GM13977 (cell line): ENCODE results near the gene SPCS2.
A peak's percentile ranks its signal among the peaks of the same experiment; 100 is the strongest.

Experiments
- DNase-seq: peaks from one replicate; pipeline ENCODE4 v3.0.0; 2012; ENCODE audit warnings: low spot score
- in situ Hi-C: fragments of 300-500 bp; cut with MboI; formaldehyde crosslinking; loops from one replicate; pipeline ENCODE4 v1.12.0; 2022; ENCODE audit warnings: low sequenced_read_pairs, low pct_unique_long_range_greater_than_20kb, mixed read lengths, inconsistent platforms; ENCODE audit not compliant: unreplicated experiment
- TF ChIP-seq, protein P1 (sequence below): IDR thresholded peaks from 2 replicates; pipeline ENCODE4 v1.5.1; 2012; ENCODE audit warnings: mild to moderate bottlenecking, control low read depth; ENCODE audit not compliant: insufficient read depth; ENCODE audit errors: extremely low read depth, missing control alignments

The SPCS2 gene

DNA sequence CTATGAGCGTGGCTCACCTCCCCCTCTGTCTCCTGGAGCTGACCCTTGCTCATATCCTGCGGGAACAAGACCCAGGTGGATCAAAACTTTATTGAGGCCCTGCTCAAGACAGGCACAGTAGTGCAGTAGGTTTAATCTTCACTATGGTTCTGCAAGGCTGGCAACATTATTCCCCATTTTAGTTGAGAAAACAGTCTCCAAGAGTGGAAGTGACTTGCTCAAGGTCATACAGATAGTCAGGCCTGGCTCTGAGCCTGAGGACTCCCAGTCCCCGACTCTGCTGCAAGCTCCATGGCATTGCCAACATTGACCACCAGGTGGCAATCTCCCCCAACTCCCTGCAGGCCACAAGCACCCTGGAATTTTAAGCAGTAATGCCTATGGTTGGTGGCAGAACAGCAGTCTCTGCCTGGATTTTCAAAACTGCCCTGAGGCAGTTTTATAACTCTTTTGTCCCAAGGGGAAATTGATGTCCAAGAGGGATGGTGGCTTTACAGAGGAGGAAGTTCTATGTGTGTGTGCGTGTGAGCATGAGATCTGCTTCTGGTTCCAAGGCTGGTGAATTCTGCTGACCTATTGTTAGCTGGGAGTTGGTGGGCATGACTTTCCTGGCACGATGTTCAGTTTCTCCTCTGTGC is 73.8 kb downstream of the SPCS2 start:
- in situ Hi-C loops = loop anchor here (25.0 kb wide), 1 partner anchor 189 kb away; no protein-coding TSS in a partner anchor
- DNase-seq = peak; percentile 73
- TF ChIP-seq, protein P1, sequence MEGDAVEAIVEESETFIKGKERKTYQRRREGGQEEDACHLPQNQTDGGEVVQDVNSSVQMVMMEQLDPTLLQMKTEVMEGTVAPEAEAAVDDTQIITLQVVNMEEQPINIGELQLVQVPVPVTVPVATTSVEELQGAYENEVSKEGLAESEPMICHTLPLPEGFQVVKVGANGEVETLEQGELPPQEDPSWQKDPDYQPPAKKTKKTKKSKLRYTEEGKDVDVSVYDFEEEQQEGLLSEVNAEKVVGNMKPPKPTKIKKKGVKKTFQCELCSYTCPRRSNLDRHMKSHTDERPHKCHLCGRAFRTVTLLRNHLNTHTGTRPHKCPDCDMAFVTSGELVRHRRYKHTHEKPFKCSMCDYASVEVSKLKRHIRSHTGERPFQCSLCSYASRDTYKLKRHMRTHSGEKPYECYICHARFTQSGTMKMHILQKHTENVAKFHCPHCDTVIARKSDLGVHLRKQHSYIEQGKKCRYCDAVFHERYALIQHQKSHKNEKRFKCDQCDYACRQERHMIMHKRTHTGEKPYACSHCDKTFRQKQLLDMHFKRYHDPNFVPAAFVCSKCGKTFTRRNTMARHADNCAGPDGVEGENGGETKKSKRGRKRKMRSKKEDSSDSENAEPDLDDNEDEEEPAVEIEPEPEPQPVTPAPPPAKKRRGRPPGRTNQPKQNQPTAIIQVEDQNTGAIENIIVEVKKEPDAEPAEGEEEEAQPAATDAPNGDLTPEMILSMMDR = peak; percentile 96

DNA sequence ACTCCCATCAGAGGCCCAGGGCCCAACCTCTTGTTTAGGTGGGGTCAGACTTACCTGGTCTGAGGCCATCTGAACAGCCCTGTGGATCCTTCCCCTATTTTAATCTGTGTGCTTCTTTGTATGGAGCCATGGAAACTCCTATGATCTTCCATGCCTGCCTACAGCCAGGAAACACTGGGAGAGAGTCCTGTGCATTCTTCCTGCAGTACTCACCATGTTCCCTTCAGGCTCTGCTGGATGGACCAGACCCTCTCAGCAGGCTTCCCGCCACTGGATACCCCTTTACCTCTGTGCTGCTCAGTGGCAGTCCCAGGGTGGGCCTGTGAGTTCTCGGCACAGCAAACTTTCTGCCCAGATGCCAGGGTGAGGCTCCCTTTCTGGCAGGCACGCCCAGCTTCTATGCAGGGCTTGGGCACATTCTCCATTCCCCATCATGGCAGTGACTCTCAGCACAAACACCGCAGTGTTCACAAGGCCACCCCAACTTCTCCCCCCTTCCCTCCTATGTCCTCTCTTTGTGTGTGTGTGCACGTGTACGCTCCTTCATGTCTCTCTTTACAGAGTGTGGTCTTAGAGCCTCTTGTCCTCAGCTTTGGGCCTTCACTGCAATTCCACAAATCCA is 74.5 kb downstream of the SPCS2 start:
- DNase-seq = no peak
- in situ Hi-C loops = loop anchor here (25.0 kb wide), 1 partner anchor 189 kb away; no protein-coding TSS in a partner anchor
- TF ChIP-seq, protein P1 = no peak

DNA sequence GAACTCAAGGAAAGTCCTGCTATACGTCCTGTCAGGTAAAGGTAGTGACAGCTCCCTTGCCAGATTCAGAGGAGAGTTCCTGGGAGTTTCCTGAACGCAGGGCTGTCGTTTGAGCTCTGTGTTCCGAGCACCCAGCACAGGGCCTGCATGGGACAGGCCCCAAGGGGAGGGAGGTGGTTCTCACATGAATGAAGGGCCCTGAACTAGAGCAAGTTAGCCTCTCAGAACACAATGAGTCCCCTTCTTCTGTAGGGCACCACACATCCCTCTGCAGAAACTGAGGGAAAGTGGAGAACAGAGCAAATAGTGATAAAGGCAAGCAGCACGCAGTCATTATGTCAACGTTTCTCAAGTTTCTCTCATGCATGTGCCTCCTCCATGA is 75.0 kb downstream of the SPCS2 start:
- TF ChIP-seq, protein P1 = no peak
- in situ Hi-C loops = loop anchor here (25.0 kb wide), 1 partner anchor 188 kb away; no protein-coding TSS in a partner anchor
- DNase-seq = no peak

DNA sequence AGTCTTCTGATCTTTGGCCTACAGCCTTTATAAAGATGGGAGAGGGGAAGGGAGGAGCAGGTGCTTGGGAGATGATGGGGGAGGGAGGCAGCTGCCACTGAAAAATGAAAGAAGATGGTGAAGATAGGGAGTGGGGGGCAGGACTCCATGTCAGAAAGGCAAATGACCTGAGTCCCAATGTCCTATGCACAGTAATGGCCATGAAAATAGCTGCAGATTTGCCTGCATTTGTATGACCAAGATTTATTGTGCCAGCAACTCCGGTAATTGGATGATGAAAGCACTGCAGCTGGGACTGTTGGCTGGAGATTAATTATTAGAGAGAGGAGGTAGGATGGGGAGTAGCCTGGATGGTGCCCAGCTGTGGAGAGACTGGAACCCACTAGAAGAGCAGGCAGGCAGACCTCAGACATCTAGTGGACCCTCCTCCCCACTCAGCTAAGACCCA is 75.7 kb downstream of the SPCS2 start:
- in situ Hi-C loops = loop anchor here (25.0 kb wide), 1 partner anchor 188 kb away; no protein-coding TSS in a partner anchor
- TF ChIP-seq, protein P1 = no peak
- no peak for DNase-seq

DNA sequence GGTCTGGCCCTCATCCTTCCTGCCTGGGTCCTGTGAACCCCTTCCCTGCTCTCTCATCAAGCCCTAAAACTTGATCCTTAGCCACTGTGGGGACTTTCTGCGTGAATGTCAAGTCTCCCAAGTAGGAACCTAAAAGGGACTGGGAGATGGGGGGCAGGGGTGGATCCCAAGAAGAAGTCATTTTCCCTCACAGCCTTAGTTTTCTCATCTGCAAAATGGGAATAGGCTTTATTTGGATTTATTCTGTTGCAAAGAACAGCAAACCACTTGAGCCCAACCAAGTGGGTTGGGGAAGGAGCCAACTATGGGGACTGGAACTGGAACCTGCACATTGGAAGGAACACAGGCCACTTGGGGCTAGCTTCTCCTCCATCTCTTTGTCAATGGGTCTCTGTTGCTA is 76.5 kb downstream of the SPCS2 start:
- DNase-seq = no peak
- TF ChIP-seq, protein P1 = no peak
- in situ Hi-C loops = no loop called here

DNA sequence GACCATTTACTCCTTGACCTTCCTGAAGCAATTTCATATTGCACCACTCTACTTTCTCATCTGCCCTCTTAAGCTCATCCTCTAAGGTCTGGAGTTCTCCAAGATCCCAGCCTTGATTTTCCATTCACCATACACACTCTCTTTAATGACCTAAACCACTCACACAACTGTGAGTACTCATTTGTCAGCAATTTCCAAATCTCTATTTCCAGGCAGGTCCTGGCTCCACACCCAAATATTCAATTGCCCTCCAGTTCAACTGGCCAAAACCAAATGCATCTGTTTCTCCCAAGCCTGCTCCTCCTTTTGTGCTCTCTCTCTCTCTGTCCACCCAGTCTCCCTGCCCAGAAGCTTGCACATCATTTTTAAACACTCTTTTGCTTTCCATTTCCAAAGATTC is 79.3 kb downstream of the SPCS2 start:
- TF ChIP-seq, protein P1 = no peak
- DNase-seq = no peak
- in situ Hi-C loops = no loop called here
